ENCODE measurements around the gene TBC1D14. TPM values are rescaled to one million over a fixed set of nuclear protein-coding genes. Genes with fewer than 3 reads are reported as not detected.

TBC1D14 gene
- total and polyA plus RNA-seq, 2 experiments from 2014 or later = 33.6 to 50.8 TPM

DNA sequence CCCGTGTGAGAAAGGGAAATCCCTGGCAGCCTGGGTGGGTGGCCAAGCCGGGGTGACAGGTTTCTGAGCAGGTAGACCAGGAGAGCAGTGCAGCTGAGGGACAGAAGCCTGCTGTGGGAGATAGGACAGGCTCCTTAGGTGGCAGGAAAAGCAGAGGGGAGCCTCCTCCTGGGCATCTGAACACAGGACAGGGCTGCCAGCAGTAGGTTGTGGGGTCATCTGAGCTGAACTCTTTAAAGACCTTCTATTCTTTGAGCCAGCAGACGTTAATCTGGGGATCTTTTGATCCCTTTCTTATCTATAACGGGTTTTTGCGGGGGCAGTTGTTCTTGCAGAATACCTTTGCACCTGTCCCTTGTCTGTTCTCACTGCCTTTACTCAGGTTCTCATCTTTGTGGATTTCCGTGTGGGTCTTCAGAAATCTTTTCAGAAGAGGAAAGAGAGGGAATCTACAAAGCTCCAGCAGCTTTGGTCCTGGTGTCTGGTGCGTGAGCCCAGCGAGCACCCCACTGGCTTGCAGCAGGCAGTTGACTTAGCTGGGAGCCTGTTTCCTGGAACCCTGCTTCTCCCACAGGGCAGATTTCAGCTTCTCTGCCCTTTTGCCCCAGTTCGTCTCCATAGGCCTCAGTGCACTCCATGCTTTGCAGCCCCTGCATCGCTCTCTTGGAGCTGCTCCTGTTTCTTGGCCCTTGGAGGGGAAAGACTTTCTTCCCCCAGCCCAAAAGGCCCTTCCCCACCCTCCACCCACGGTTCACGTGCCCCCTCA, 97.7 kb downstream of the TBC1D14 start:
- WGBS (ENCODE audit: low lambda C conversion rate, missing lambda C conversion rate) = 59% methylated on average over 12 of the region's 12 CpGs
- H4K20me1 ChIP-seq (ENCODE audit: insufficient read depth, poor library complexity, severe bottlenecking) = peaks cover 4% of the 10 kb centered on the region
- peaks cover 4% of the 10 kb centered on the region for H3K4me1 ChIP-seq (ENCODE audit: insufficient read depth)
- H3K4me2 ChIP-seq = no peak overlapping the region
- H3K27me3 ChIP-seq = no peaks in the 10 kb centered on the region
- H3K9me2 ChIP-seq (replicated peaks; ENCODE audit: insufficient read depth) = no peaks in the 10 kb centered on the region
- no peak overlapping the region for H3K4me3 ChIP-seq
- H3K36me3 ChIP-seq (replicated peaks; ENCODE audit: insufficient read depth, low read depth) = no peaks in the 10 kb centered on the region
- no peak for DNase-seq (ENCODE audit: low spot score)
- H2AFZ ChIP-seq = no peak overlapping the region
- no peak overlapping the region for H3K27ac ChIP-seq
- H3K9me3 ChIP-seq (ENCODE audit: low read depth) = no peaks in the 10 kb centered on the region
- TF ChIP-seq, protein P1, sequence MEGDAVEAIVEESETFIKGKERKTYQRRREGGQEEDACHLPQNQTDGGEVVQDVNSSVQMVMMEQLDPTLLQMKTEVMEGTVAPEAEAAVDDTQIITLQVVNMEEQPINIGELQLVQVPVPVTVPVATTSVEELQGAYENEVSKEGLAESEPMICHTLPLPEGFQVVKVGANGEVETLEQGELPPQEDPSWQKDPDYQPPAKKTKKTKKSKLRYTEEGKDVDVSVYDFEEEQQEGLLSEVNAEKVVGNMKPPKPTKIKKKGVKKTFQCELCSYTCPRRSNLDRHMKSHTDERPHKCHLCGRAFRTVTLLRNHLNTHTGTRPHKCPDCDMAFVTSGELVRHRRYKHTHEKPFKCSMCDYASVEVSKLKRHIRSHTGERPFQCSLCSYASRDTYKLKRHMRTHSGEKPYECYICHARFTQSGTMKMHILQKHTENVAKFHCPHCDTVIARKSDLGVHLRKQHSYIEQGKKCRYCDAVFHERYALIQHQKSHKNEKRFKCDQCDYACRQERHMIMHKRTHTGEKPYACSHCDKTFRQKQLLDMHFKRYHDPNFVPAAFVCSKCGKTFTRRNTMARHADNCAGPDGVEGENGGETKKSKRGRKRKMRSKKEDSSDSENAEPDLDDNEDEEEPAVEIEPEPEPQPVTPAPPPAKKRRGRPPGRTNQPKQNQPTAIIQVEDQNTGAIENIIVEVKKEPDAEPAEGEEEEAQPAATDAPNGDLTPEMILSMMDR (IDR thresholded peaks at IDR 0.05; ENCODE audit: poor library complexity) = no peak
- TF ChIP-seq EZH2 (IDR thresholded peaks at IDR 0.05; ENCODE audit: borderline replicate concordance) = no peak
- no peak for TF ChIP-seq EZH2phosphoT487 (IDR thresholded peaks at IDR 0.05; ENCODE audit: low read depth, severe bottlenecking, unreplicated experiment)
- H3K79me2 ChIP-seq = peaks cover 15% of the 10 kb centered on the region

- Histone ChIP-seq H3K27ac (no peak overlapping the region), H3K4me1 (ENCODE audit: insufficient read depth) (peaks cover 4% of the 10 kb centered on the region)
Measured at GRCh38 chr4:7007944-7008343, 98.3 kb downstream of the TBC1D14 start.

DNA sequence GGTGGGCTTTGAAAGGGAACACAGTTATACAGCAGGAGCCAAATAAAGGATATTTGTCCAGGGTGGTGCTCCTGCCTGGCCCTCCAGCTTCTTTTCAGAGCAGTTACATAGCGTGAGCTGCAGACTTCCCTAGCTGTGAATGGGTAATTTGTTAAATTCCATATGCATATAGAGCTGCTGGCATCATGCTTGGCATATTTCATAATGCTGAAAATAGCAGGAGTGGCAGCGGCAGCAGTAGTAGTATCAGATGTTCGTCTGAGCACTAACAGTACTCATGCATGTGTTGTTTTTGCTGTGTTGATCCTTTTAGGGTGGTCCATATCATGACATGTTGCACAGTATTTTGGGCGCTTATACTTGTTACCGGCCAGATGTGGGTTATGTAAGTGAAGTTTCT, 99.9 kb downstream of the TBC1D14 start:
- no peak overlapping the region for H3K27ac ChIP-seq
- H4K20me1 ChIP-seq (ENCODE audit: insufficient read depth, poor library complexity, severe bottlenecking) = no peaks in the 10 kb centered on the region
- no peak overlapping the region for H2AFZ ChIP-seq
- DNase-seq (ENCODE audit: low spot score) = no peak
- H3K4me3 ChIP-seq = no peak overlapping the region
- no peak for TF ChIP-seq EZH2phosphoT487 (IDR thresholded peaks at IDR 0.05; ENCODE audit: low read depth, severe bottlenecking, unreplicated experiment)
- TF ChIP-seq, protein P1 (IDR thresholded peaks at IDR 0.05; ENCODE audit: poor library complexity) = no peak
- TF ChIP-seq EZH2 (IDR thresholded peaks at IDR 0.05; ENCODE audit: borderline replicate concordance) = no peak
- no peaks in the 10 kb centered on the region for H3K9me3 ChIP-seq (ENCODE audit: low read depth)
- H3K79me2 ChIP-seq = peaks cover 10% of the 10 kb centered on the region
- H3K4me2 ChIP-seq = no peak overlapping the region
- no peaks in the 10 kb centered on the region for H3K27me3 ChIP-seq
- 96% methylated on average over 5 of the region's 5 CpGs for WGBS (ENCODE audit: low lambda C conversion rate, missing lambda C conversion rate)
- no peaks in the 10 kb centered on the region for H3K9me2 ChIP-seq (replicated peaks; ENCODE audit: insufficient read depth)
- peaks cover 4% of the 10 kb centered on the region for H3K4me1 ChIP-seq (ENCODE audit: insufficient read depth)
- H3K36me3 ChIP-seq (replicated peaks; ENCODE audit: insufficient read depth, low read depth) = no peaks in the 10 kb centered on the region

More at GRCh38 chr4:7007944-7008343, 98.3 kb downstream of the TBC1D14 start:
- peaks cover 10% of the 10 kb centered on the region for H3K79me2 ChIP-seq
- WGBS (ENCODE audit: low lambda C conversion rate, missing lambda C conversion rate) = 70% methylated on average over 2 of the region's 2 CpGs
- no peak overlapping the region for H2AFZ ChIP-seq
- no peak overlapping the region for H3K4me3 ChIP-seq
- no peaks in the 10 kb centered on the region for H3K36me3 ChIP-seq (replicated peaks; ENCODE audit: insufficient read depth, low read depth)
- no peaks in the 10 kb centered on the region for H3K9me2 ChIP-seq (replicated peaks; ENCODE audit: insufficient read depth)
- H3K27me3 ChIP-seq = no peaks in the 10 kb centered on the region
- TF ChIP-seq EZH2 (IDR thresholded peaks at IDR 0.05; ENCODE audit: borderline replicate concordance) = no peak
- TF ChIP-seq, protein P1 (IDR thresholded peaks at IDR 0.05; ENCODE audit: poor library complexity) = no peak
- no peak for TF ChIP-seq EZH2phosphoT487 (IDR thresholded peaks at IDR 0.05; ENCODE audit: low read depth, severe bottlenecking, unreplicated experiment)
- H3K9me3 ChIP-seq (ENCODE audit: low read depth) = no peaks in the 10 kb centered on the region
- no peak for DNase-seq (ENCODE audit: low spot score)
- H4K20me1 ChIP-seq (ENCODE audit: insufficient read depth, poor library complexity, severe bottlenecking) = peaks cover 4% of the 10 kb centered on the region
- no peak overlapping the region for H3K4me2 ChIP-seq
